Mesenchymal stem cell (in vitro differentiated cells and primary cell): ENCODE data around the gene SPAG7.

Source experiments
- DNase-seq: peaks from one replicate; pipeline ENCODE4 v3.0.0-alpha.2; 2013
- H2AFZ ChIP-seq: one replicate; pipeline ENCODE4 v1.6.1; 2013; ENCODE audit warnings: low read depth, mild to moderate bottlenecking, control low read depth, inconsistent platforms, low read length, moderate library complexity
- H2AK5ac ChIP-seq: 2 replicates; pipeline ENCODE4 v1.6.1; 2013; ENCODE audit warnings: low read length, moderate library complexity, mild to moderate bottlenecking, inconsistent platforms; ENCODE audit not compliant: severe bottlenecking
- H2BK120ac ChIP-seq: one replicate; pipeline ENCODE4 v1.6.1; 2013; ENCODE audit warnings: low read depth, mild to moderate bottlenecking, inconsistent platforms, low read length, moderate library complexity
- H2BK12ac ChIP-seq, 2 experiments: one replicate each; pipeline ENCODE4 v1.6.1; 2013; ENCODE audit warnings: inconsistent platforms in 2 of 2, low read length in 2 of 2, mild to moderate bottlenecking in 2 of 2, moderate library complexity in 2 of 2, control low read depth in 1 of 2
- H2BK15ac ChIP-seq: one replicate; pipeline ENCODE4 v1.6.1; 2013; ENCODE audit warnings: mild to moderate bottlenecking, low read depth, inconsistent platforms; ENCODE audit not compliant: poor library complexity, severe bottlenecking
- H2BK5ac ChIP-seq: 2 replicates; pipeline ENCODE4 v1.6.1; 2013; ENCODE audit warnings: low read depth, mild to moderate bottlenecking, low read length, control low read depth, inconsistent platforms; ENCODE audit not compliant: poor library complexity, severe bottlenecking
- H3K14ac ChIP-seq, 2 experiments: one replicate each; pipeline ENCODE4 v1.6.1; 2013; ENCODE audit warnings: inconsistent platforms in 2 of 2, low read length in 2 of 2, control low read depth in 1 of 2, mild to moderate bottlenecking in 1 of 2, moderate library complexity in 1 of 2
- H3K18ac ChIP-seq, 2 experiments: one replicate each; pipeline ENCODE4 v1.6.1; 2013; ENCODE audit warnings: inconsistent platforms in 2 of 2, low read length in 2 of 2, control low read depth in 1 of 2, low read depth in 1 of 2, mild to moderate bottlenecking in 1 of 2
- H3K23ac ChIP-seq, 2 experiments: one replicate each; pipeline ENCODE4 v1.6.1; 2013; ENCODE audit warnings: inconsistent platforms in 2 of 2, low read length in 2 of 2, mild to moderate bottlenecking in 2 of 2, moderate library complexity in 2 of 2, control low read depth in 1 of 2
- H3K27ac ChIP-seq: 2 replicates; pipeline ENCODE4 v1.5.1; 2013; ENCODE audit warnings: mild to moderate bottlenecking, moderate library complexity, low read length, control low read depth, inconsistent platforms; ENCODE audit not compliant: poor library complexity, severe bottlenecking
- H3K27me3 ChIP-seq, 2 experiments: 2 replicates each; pipeline versions ENCODE4 v1.6.1 to v1.7.0; 2013; ENCODE audit warnings: low read length in 2 of 2, mild to moderate bottlenecking in 2 of 2, moderate library complexity in 2 of 2, control low read depth in 1 of 2, inconsistent platforms in 1 of 2; ENCODE audit not compliant: control insufficient read depth in 1 of 2, insufficient read depth in 1 of 2
- H3K36me3 ChIP-seq, 2 experiments: 2 replicates each; pipeline versions ENCODE4 v1.6.1 to v1.7.0; 2013; ENCODE audit warnings: low read length in 2 of 2, control low read depth in 1 of 2, inconsistent platforms in 1 of 2, low read depth in 1 of 2, mild to moderate bottlenecking in 1 of 2; ENCODE audit not compliant: insufficient read depth in 2 of 2, control insufficient read depth in 1 of 2
- H3K4ac ChIP-seq, 2 experiments: one replicate each; pipeline ENCODE4 v1.6.1; 2013; ENCODE audit warnings: inconsistent platforms in 2 of 2, low read length in 2 of 2, mild to moderate bottlenecking in 2 of 2, moderate library complexity in 2 of 2, control low read depth in 1 of 2, low read depth in 1 of 2
- H3K4me1 ChIP-seq: 2 replicates; pipeline ENCODE4 v1.6.1; 2013; ENCODE audit warnings: low read depth, low read length, control low read depth; ENCODE audit not compliant: control insufficient read depth, insufficient read depth
- H3K4me2 ChIP-seq: 2 replicates; pipeline ENCODE4 v1.6.1; 2013; ENCODE audit warnings: low read length, mild to moderate bottlenecking, inconsistent platforms; ENCODE audit not compliant: poor library complexity, severe bottlenecking
- H3K4me3 ChIP-seq, 2 experiments: 2 replicates each; pipeline versions ENCODE4 v1.5.1 to v1.7.0; 2013; ENCODE audit warnings: low read length in 2 of 2, mild to moderate bottlenecking in 2 of 2, control low read depth in 1 of 2, low read depth in 1 of 2; ENCODE audit not compliant: insufficient read depth in 1 of 2
- H3K79me1 ChIP-seq: replicated peaks from 2 replicates; pipeline ENCODE4 v1.6.1; 2013; ENCODE audit warnings: mild to moderate bottlenecking, control low read depth, low read length, inconsistent platforms; ENCODE audit not compliant: poor library complexity, severe bottlenecking
- H3K9ac ChIP-seq: 2 replicates; pipeline ENCODE4 v1.7.0; 2013; ENCODE audit warnings: mild to moderate bottlenecking, low read length, moderate library complexity
- H3K9me3 ChIP-seq: 2 replicates; pipeline ENCODE4 v1.7.0; 2013; ENCODE audit warnings: mild to moderate bottlenecking, low read length; ENCODE audit not compliant: control insufficient read depth
- H4K8ac ChIP-seq: one replicate; pipeline ENCODE4 v1.6.1; 2013; ENCODE audit warnings: inconsistent platforms, mild to moderate bottlenecking, low read length, moderate library complexity
- H4K91ac ChIP-seq: one replicate; pipeline ENCODE4 v1.6.1; 2013; ENCODE audit warnings: mild to moderate bottlenecking, low read length, inconsistent platforms
- WGBS: methylation state at CpG from one replicate; pipeline ENCODE4 v1.1.7; 2013; ENCODE audit warnings: mixed read lengths; 5-methylcytosine and 5-hydroxymethylcytosine counted together

Gene SPAG7

DNA sequence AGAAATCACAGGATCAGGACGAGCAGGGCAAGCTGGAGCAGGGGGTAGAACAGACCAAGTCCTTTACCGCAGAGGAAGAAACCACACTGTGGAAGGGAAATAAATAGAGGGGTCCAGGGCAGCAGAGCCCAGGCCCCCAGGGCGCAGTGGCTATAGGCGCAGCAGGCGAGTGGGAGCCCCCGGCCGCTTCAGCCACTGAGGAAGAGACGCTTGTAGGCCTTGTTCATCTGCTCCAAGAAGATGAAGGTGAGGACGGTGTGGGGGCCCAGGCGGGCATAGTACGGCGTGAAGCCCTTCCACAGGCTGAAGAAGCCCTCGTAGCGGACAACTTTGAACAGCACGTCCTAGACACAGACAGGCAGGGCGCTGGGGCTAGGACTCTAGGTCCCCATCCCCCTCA, 30.1 kb downstream of the SPAG7 start:
- Histone ChIP-seq H3K36me3 (peaks cover 42 to 50% of the 10 kb centered on the region in 2 experiments), H2BK12ac (no peak overlapping the region), H3K18ac (no peak overlapping the region), H2AK5ac (no peak overlapping the region), H3K4me2 (no peak overlapping the region), H3K27ac (no peak overlapping the region), H3K14ac (no peak overlapping the region), H3K4me3 (no peak overlapping the region), H4K91ac (no peak overlapping the region), H3K9ac (peak overlapping the region; percentile 97), H3K23ac (no peak overlapping the region), H3K4ac (no peak overlapping the region), H3K4me1 (peaks cover 34% of the 10 kb centered on the region), H2AFZ (no peak overlapping the region), H3K79me1 (peaks cover 31% of the 10 kb centered on the region), H3K9me3 (no peaks in the 10 kb centered on the region), H3K27me3 (no peaks in the 10 kb centered on the region), H2BK15ac (no peak overlapping the region), H2BK120ac (no peak overlapping the region), H4K8ac (no peak overlapping the region), H2BK5ac (no peak overlapping the region)
- 98% methylated on average over 16 of the region's 16 CpGs for WGBS
- no peak for DNase-seq

DNA sequence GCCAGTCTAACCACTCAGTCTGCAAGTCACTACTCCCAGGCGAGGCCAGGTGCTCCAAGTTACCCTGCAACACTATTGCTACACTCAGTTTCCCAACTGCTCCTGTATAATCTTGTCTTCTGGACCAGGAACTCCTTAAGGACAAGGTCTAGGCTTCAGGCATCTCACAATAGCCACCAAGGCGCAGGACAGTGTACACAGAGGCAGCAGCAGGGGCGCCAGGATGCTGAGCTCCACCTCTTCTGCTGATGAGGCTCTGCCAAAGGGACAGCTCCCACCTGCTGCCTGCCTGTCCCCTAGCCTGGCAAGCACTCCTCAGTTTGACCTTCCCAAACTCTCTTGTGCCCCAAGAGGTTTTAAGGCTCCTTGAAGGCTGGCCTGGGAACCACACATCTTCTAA, 31.2 kb downstream of the SPAG7 start:
- no peak overlapping the region for H4K91ac ChIP-seq
- H3K23ac ChIP-seq = no peak overlapping the region
- no peak overlapping the region for H4K8ac ChIP-seq
- H3K27me3 ChIP-seq = no peaks in the 10 kb centered on the region
- no peak overlapping the region for H3K4ac ChIP-seq
- no peak overlapping the region for H2BK15ac ChIP-seq
- H3K4me1 ChIP-seq = peaks cover 28% of the 10 kb centered on the region
- no peak overlapping the region for H2BK5ac ChIP-seq
- over 99% methylated on average over 3 of the region's 3 CpGs for WGBS
- H2BK12ac ChIP-seq = no peak overlapping the region
- peaks cover 31% of the 10 kb centered on the region for H3K79me1 ChIP-seq
- H3K14ac ChIP-seq = no peak overlapping the region
- H3K9me3 ChIP-seq = no peaks in the 10 kb centered on the region
- H2AK5ac ChIP-seq = no peak overlapping the region
- H3K18ac ChIP-seq = no peak overlapping the region
- H3K36me3 ChIP-seq = peaks cover 35 to 50% of the 10 kb centered on the region in 2 experiments
- no peak overlapping the region for H3K27ac ChIP-seq
- H2AFZ ChIP-seq = no peak overlapping the region
- H3K4me3 ChIP-seq = no peak overlapping the region
- no peak overlapping the region for H3K9ac ChIP-seq
- no peak overlapping the region for H3K4me2 ChIP-seq
- DNase-seq = no peak
- no peak overlapping the region for H2BK120ac ChIP-seq

DNA sequence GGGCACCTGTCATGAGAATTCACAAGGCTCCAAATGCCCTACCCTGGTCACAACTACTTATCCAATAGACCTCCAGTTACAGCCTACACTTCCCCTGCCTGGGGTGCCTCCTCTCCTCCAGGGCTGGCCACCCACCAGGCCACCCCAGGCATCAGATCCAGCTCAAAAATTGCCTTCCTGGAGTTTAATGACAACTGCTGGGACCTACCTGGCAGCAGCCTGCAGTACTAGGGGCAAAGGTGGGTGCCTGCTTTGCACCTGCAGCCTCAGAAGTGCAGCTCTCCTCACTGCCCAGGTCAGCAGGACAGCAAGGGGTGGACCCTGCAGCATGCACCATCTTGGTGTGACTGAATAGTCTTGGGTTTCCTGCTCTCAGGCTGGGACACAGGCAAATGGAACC, 32.0 kb downstream of the SPAG7 start:
- H3K14ac ChIP-seq = no peak overlapping the region

DNA sequence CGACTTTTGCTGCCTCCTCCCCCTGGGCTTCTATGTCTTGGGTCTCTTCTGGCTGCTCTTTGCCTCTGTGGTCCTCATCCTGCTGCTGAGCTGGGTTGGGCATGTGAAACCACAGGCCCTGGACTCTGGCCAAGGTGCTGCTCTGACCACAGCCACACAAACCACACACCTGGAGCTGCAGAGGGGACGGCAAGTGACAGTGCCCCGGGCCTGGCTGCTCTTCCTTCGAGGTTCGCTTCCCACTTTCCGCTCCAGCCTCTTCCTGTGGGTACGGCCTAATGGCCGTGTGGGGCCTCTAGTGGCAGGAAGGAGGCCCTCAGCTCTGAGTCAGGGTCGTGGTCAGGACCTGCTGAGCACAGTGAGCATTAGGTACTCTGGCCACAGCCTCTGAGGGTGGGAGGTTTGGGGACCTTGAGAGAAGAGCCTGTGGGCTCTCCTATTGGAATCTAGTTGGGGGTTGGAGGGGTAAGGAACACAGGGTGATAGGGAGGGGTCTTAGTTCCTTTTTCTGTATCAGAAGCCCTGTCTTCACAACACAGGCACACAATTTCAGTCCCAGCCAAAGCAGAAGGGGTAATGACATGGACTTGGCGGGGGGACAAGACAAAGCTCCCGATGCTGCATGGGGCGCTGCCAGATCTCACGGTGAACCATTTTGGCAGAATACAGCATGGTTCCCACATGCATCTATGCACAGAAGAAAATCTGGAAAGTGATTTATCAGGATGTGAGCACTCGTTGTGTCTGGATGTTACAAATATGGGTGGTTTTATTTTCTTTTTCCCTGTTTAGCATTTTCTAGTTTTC, 33.2 kb downstream of the SPAG7 start:
- Histone ChIP-seq H2AFZ (peak overlapping the region; percentile 60), H3K18ac (peak overlapping the region in 1 of 2 experiments; percentile 37), H2BK5ac (no peak overlapping the region), H3K79me1 (peaks cover 31% of the 10 kb centered on the region), H2BK12ac (no peak overlapping the region), H3K14ac (peak overlapping the region in 1 of 2 experiments; percentile 68), H3K23ac (no peak overlapping the region), H4K91ac (peak overlapping the region; percentile 81), H3K4ac (peak overlapping the region in 1 of 2 experiments; percentile 13), H3K9ac (peak overlapping the region; percentile 71), H3K36me3 (peaks cover 42 to 50% of the 10 kb centered on the region in 2 experiments), H3K4me2 (peak overlapping the region; percentile 38), H2BK120ac (no peak overlapping the region), H3K4me1 (peaks cover 25% of the 10 kb centered on the region), H3K27ac (peak overlapping the region; percentile 24), H2BK15ac (no peak overlapping the region), H3K4me3 (peak overlapping the region in 1 of 2 experiments; percentile 59), H3K9me3 (no peaks in the 10 kb centered on the region), H2AK5ac (peak overlapping the region; percentile 45), H3K27me3 (no peaks in the 10 kb centered on the region), H4K8ac (peak overlapping the region; percentile 94)
- peak; percentile 65 for DNase-seq
- 54% methylated on average over 13 of the region's 14 CpGs for WGBS

More for the DNA sequence above, 32.0 kb downstream of the SPAG7 start:
- no peak for DNase-seq
- no peak overlapping the region for H4K8ac ChIP-seq
- no peak overlapping the region for H2BK120ac ChIP-seq
- no peak overlapping the region for H3K27ac ChIP-seq
- peaks cover 41 to 50% of the 10 kb centered on the region in 2 experiments for H3K36me3 ChIP-seq
- no peaks in the 10 kb centered on the region for H3K9me3 ChIP-seq
- peaks cover 25% of the 10 kb centered on the region for H3K4me1 ChIP-seq
- no peak overlapping the region for H2BK12ac ChIP-seq
- no peaks in the 10 kb centered on the region for H3K27me3 ChIP-seq
- H4K91ac ChIP-seq = no peak overlapping the region
- no peak overlapping the region for H2AK5ac ChIP-seq
- H3K4me2 ChIP-seq = no peak overlapping the region
- H2BK15ac ChIP-seq = peak overlapping the region; percentile 62
- no peak overlapping the region for H3K4me3 ChIP-seq
- no peak overlapping the region for H3K18ac ChIP-seq
- H2BK5ac ChIP-seq = no peak overlapping the region
- no peak overlapping the region for H3K4ac ChIP-seq
- no peak overlapping the region for H3K23ac ChIP-seq
- peaks cover 31% of the 10 kb centered on the region for H3K79me1 ChIP-seq
- no peak overlapping the region for H2AFZ ChIP-seq
- no peak overlapping the region for H3K9ac ChIP-seq
